Myocyte (in vitro differentiated cells): ENCODE results near the gene CARD14. TPM values are rescaled to one million over a fixed set of nuclear protein-coding genes. Genes with fewer than 3 reads are reported as not detected.
"Not testable (repeated sequence)": the region's sequence is repeated elsewhere in the genome, so short reads cannot be mapped to it uniquely, and the experiment has no call there.

Experiments used
- DNase-seq: peaks from one replicate; pipeline ENCODE4 v3.0.0-alpha.2; 2012; ENCODE audit warnings: low read depth
- total RNA-seq: library from RNA; depleted of rRNA; stranded (reverse); fragments of >200 nt; gene quantifications from 2 replicates; pipeline ENCODE4 v1.2.3, GENCODE V29; 2014

The CARD14 gene
- total RNA-seq, 1 donor from 2014 or later = 0.21 TPM

GRCh38 chr17:80183581-80184422 is 14.0 kb downstream of the CARD14 start:
- no peak for DNase-seq

DNA sequence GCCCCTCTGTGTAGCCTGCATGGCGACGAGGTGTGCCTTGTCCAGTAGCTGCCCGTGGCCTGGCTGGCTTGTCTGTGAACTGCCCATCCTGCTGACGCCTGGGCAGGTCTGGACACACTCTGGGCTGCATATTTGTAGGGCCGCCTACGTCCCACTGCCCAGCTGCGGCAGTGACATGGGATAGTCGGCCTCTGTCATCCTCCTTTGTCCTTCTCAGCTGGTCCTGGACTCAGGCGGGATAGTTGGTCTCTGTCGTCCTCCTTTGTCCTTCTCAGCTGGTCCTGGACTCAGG is 14.5 kb downstream of the CARD14 start:
- no peak for DNase-seq

DNA sequence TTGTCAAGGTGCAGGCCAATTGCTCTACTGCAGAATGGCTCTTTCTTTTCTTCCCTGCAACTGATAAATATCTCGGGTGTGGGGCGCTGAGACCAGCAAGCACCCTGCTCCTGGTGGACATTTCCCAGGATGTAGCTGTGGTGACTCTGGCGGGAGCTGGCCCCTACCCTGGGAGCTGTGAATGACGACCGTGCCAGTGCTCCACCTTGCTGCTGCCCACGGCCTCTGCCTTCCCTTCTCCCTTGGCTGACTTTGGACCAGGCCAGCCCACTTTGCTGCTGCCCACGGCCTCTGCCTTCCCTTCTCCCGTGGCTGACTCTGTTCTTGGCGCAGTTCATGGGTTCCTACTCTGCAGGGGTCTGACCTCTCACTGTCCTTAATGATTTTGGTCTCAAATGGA is 16.1 kb downstream of the CARD14 start:
- no peak for DNase-seq

DNA sequence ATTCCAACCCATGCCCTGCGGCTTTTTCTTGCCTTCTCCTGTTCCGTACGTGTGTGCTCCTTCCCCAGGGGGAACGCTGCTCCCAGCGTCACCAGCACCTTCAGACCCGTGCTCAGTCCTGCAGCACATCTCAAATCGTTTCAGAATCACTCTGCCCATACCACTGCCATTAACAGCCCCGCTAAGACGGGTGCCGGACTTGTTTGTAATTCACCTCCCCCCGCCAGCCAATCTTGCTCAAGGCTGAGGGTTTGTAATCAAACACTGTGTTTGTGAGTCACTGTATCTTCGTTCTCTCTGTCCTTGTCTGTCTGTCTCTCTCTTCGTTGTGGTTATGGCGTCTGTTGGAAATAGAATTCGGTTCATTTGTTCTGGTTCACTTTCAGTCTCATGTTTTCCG is 17.3 kb downstream of the CARD14 start:
- peak; percentile 47 for DNase-seq

- peak; percentile 42 for DNase-seq
These were observed 17.7 kb downstream of the CARD14 start for GRCh38 chr17:80187515-80187941.

DNA sequence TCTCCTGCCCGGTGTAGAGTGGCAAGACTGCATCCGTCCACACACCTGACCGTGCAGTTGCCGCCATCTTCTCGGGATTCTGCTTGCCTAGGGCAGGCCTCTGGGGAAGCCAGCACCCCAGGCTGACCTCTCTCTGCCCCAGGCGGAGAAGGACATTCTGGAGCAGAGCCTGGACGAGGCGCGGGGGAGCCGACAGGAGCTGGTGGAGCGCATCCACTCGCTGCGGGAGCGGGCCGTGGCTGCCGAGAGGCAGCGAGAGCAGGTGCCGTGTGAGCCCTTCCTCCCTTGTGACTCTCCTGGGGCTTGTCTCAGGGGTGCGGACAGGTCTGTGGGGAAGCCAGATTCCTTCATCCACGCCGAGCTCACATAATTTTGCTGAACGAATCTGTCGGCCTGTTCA is 19.8 kb downstream of the CARD14 start:
- DNase-seq = no peak

GRCh38 chr17:80190716-80191115 is 20.9 kb downstream of the CARD14 start:
- no peak for DNase-seq

- DNase-seq = no peak
These were observed 21.4 kb downstream of the CARD14 start for GRCh38 chr17:80191192-80191591.

DNA sequence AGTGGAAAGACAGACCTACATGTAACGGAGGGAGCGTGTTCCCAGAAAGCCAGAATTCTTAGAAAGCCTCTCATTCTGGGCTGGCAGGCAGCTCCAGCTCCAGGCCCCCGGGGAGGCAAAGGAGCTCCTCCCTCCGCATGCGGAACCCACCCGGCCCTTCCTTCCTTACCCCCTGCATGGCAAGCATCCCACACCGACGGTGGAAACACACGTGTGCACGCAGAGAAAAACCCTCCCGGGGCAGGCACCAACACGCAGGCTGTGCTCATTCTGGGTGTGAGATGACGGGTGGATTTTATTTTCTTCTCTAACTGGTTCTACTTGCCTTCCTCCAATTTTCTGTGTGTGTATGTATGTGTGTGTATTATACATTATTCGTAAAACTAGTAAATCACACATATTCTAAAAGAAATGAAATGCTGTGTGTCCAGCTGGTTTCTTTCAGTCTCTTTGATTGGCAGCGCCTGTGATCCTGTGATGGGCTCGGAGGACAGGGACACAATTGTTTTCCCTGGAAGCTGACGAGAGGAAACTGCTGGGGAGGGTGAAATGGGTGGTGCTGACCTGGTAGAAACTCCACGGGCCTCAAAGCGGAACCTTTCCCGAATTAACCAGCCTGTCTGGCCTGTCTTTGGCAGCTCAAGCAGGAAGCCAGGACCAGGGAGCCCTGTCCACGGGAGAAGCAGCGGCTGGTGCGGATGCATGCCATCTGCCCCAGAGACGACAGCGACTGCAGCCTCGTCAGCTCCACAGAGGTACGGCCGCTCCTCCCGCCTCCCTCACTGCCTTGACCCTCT is 22.2 kb downstream of the CARD14 start:
- no peak for DNase-seq

DNA sequence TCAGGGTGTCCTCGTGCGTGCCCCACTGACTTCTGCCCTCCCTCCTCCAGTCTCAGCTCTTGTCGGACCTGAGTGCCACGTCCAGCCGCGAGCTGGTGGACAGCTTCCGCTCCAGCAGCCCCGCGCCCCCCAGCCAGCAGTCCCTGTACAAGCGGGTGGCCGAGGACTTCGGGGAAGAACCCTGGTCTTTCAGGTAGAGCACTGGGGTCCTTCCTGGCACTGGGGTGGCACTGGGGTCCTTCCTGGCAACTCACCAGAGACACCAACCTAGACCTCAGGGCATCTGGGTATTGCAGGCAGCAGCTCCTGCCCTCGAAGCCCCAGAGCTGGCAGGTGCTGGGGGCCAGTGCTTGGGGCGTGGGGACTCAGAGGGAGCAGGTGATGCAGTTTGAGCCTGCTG is 25.3 kb downstream of the CARD14 start:
- DNase-seq = no peak

DNA sequence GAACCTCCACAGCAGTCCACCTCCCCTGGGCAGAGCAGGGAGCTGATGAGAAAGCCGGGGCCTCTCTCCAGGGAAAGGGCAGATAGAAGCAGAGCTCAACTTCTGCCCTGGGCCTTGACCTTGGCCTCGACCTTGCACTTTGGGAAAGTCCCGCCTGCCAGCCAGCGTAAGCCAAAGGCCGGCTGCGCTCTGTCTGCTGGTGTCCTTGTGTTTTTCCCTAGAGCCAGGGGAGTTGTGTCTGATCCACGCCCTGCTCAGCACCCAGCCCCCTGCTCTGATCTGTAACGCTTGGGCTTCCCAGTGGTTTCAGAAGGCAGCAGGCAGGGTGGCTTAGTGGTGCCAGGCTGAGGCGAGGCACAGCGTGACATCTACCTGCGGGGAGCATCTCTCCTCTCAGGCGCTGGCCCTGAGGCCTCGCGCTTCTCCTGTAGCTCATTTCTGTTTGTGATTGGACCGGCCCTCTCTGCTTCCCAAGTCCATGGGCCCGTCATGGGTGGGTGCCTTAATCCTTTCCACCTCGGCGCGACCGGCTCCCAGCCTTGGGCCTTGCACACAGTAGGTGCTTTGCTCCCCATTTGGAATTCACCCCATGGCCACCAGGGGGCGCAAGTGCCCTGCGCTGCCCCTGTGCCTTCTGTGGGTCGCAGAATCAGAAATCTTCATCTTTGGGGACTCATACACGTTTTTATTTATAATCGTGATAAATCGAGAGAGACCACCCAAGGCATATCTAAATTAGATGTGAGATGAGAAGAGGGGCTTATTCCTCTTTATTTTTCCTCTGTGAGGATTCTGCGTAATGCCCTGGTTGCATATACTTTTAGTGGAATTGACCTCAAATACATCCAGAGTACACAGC is 26.1 kb downstream of the CARD14 start:
- DNase-seq = no peak

DNA sequence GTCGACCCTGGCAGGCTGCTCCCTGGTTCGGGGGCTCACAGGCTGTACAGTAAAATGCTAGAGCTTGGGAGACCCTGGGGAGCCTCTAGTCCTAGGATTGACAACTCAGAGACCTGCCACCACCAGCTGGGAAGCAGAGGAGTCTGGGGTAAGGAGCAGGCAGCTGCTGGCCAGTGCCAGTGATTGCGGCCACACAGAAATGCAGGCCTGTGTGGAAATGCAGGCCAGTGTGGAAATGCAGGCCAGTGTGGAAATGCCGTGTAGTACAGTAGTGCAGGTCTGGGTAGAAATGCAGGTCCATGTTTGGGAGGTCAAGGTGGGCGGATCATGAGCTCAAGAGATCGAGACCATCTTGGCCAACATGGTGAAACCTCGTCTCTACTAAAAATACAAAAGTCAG is 26.8 kb downstream of the CARD14 start:
- no peak for DNase-seq

DNA sequence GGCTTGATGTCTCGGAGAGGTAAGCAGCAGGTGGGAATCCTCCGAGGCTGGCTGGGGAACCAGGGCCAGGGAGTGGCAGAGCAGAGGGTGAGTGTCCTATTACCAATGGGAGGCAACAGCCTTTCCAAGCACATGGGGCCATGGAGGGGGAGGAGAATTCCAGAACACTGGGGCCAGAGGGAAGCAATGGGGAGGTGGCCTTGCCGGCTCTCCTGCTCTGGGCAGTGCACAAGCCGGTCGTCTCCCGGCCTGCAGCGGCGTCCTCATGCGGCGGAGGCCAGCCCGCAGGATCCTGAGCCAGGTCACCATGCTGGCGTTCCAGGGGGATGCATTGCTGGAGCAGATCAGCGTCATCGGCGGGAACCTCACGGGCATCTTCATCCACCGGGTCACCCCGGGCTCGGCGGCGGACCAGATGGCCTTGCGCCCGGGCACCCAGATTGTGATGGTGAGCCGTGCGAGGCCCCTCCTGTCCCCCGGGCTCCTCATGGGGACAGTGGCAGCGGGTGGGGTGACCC is 28.4 kb downstream of the CARD14 start:
- DNase-seq = peak; percentile 42

DNA sequence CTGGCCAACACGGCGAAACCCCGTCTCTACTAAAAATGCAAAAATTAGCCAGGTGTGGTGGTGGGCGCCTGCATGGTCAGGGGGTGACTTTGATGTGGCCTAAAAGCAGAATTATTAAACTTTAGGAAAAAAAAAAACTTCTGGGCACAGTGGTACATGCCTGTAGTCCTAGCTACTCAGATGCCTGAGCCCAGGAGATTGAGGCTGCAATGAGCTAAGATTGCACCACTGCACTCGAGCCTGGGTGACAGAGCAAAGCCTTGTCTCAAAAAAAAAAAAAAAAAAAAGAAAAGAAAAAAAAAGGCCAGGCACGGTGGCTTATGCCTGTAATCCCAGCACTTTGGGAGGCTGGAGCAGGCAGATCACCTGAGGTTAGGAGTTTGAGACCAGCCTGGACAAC is 29.5 kb downstream of the CARD14 start:
- not testable (repeated sequence) for DNase-seq

- no peak for DNase-seq
These were observed 31.6 kb downstream of the CARD14 start for GRCh38 chr17:80201446-80201845.

- no peak for DNase-seq
These were observed 32.4 kb downstream of the CARD14 start for GRCh38 chr17:80202197-80202596.

GRCh38 chr17:80203471-80203963 is 33.7 kb downstream of the CARD14 start:
- no peak for DNase-seq

DNA sequence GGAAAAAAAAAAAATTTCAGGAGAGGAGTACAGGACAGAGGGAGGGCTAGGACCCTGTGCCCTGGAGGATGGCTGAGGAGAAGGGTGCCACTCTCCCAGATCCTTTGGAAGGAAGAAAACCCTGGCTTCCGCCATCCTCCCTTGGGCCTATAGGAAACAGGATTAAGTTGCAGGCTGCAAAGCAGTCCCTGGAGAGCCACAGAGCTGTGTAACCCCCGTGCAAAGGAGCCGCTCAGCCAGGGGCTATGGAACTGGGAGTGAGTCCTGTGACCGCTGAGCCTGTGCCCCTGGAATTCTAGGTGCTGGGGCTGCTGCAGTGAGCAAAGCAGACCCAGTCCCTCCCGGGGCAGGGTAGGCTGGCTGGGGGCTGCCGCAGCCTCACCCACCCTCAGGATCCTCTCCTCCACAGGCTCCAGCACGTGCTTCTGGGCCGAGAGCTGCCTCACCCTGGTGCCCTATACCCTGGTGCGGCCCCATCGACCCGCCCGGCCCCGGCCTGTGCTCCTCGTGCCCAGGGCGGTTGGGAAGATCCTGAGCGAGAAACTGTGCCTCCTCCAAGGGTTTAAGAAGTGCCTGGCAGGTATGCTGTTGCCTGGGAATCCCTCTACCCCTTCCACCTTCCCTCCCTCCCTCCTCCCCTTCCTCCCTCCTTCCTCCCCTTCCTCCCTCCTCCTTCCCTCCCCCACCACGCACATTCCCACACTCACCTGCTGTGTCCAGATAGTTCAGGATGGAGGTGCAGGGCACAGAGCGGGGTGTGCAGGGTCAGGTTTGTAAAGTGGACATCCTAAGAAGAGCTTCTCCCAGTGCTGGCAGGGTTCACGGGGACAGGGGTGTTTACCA is 35.0 kb downstream of the CARD14 start:
- DNase-seq = no peak

- DNase-seq = no peak
These were observed 36.0 kb downstream of the CARD14 start for GRCh38 chr17:80205811-80206210.

GRCh38 chr17:80208050-80208449 is 38.2 kb downstream of the CARD14 start:
- DNase-seq = no peak
